Endodermal cell (in vitro differentiated cells): Measurements from ENCODE around the gene GPR3. TPM values are rescaled to one million over a fixed set of nuclear protein-coding genes. Genes with fewer than 3 reads are reported as not detected.

Experiments
- DNase-seq: peaks from one replicate; pipeline ENCODE4 v3.0.0-alpha.2; 2017
- H3K27ac ChIP-seq: 2 replicates; pipeline ENCODE4 v1.5.1; 2013; ENCODE audit warnings: mild to moderate bottlenecking, low read depth, low read length, moderate library complexity
- H3K27me3 ChIP-seq: 2 replicates; pipeline ENCODE4 v1.6.1; 2013; ENCODE audit warnings: mild to moderate bottlenecking, low read length, moderate library complexity; ENCODE audit not compliant: insufficient read depth, control insufficient read depth, poor library complexity, severe bottlenecking
- H3K36me3 ChIP-seq: 2 replicates; pipeline ENCODE4 v1.7.0; 2013; ENCODE audit warnings: mild to moderate bottlenecking, low read length, moderate library complexity; ENCODE audit not compliant: control insufficient read depth, insufficient read depth
- H3K4me1 ChIP-seq: one replicate; pipeline ENCODE4 v1.7.0; 2013; ENCODE audit warnings: low read length; ENCODE audit not compliant: control insufficient read depth, insufficient read depth
- H3K4me3 ChIP-seq: 2 replicates; pipeline ENCODE4 v1.5.1; 2013; ENCODE audit warnings: mild to moderate bottlenecking, low read length, moderate library complexity
- H3K9ac ChIP-seq: 2 replicates; pipeline ENCODE4 v1.6.1; 2013; ENCODE audit warnings: mild to moderate bottlenecking, low read length, moderate library complexity; ENCODE audit not compliant: poor library complexity, severe bottlenecking; ENCODE audit errors: extremely low read depth
- H3K9me3 ChIP-seq: 2 replicates; pipeline ENCODE4 v1.6.1; 2013; ENCODE audit warnings: mild to moderate bottlenecking, low read length, moderate library complexity; ENCODE audit not compliant: control insufficient read depth
- H3K27ac Mint-ChIP-seq: 2 replicates; pipeline ENCODE4 v1.8.0; 2020; ENCODE audit warnings: mixed read lengths
- H3K27me3 Mint-ChIP-seq: 2 replicates; pipeline ENCODE4 v1.8.0; 2021; ENCODE audit warnings: mild to moderate bottlenecking, mixed read lengths; ENCODE audit not compliant: insufficient read depth
- H3K36me3 Mint-ChIP-seq: 2 replicates; pipeline ENCODE4 v1.8.0; 2020; ENCODE audit warnings: low read depth, mixed read lengths
- H3K4me1 Mint-ChIP-seq: 2 replicates; pipeline ENCODE4 v1.8.0; 2020; ENCODE audit warnings: mixed read lengths
- H3K4me3 Mint-ChIP-seq: 2 replicates; pipeline ENCODE4 v1.8.0; 2020; ENCODE audit warnings: mild to moderate bottlenecking, moderate library complexity, mixed read lengths
- H3K9me3 Mint-ChIP-seq: 2 replicates; pipeline ENCODE4 v1.8.0; 2020; ENCODE audit warnings: mild to moderate bottlenecking, mixed read lengths
- CTCF ChIP-seq: fragments of 200-600 bp; sonication (generic); conservative IDR thresholded peaks from 2 replicates; pipeline ENCODE4 v1.5.0; 2021; ENCODE audit warnings: antibody characterized with exemption, mild to moderate bottlenecking
- WGBS, 2 experiments: methylation state at CpG; one replicate each; pipeline versions ENCODE4 v1.1.5 to v1.1.7; 2013; ENCODE audit warnings: missing lambda C conversion rate in 2 of 2, mixed read lengths in 1 of 2; ENCODE audit not compliant: insufficient coverage in 1 of 2, insufficient read length in 1 of 2; 5-methylcytosine and 5-hydroxymethylcytosine counted together
- total RNA-seq, 2 donors: library from RNA; stranded (reverse); fragmentation: NEBNext Ultra II Directional in 1 of 2; extraction: Animal tissue kit (Norgen Biotek cat#: 25700) in 1 of 2; gene quantifications; 2 replicates in 1 of 2; 3 replicates in 1 of 2; pipeline ENCODE4 v1.2.1, GENCODE V29; 2021

GPR3 gene
- total RNA-seq, 2 donors from 2014 or later = 3.5 to 4.1 TPM

GRCh38 chr1:27397110-27397509 is 4.7 kb downstream of the GPR3 start:
- H3K36me3 Mint-ChIP-seq = no peaks in the 10 kb centered on the region
- peak overlapping the region; percentile 30 for H3K27ac Mint-ChIP-seq
- peak; percentile 49 for DNase-seq

GRCh38 chr1:27397749-27398148 is 5.3 kb downstream of the GPR3 start:
- Histone ChIP-seq H3K9me3 (no peaks in the 10 kb centered on the region), H3K9ac (no peak overlapping the region), H3K27me3 (no peaks in the 10 kb centered on the region), H3K36me3 (no peaks in the 10 kb centered on the region), H3K27ac (no peak overlapping the region), H3K4me1 (peaks cover 14% of the 10 kb centered on the region), H3K4me3 (no peak overlapping the region)
- DNase-seq = peak; percentile 68
- H3K27me3 Mint-ChIP-seq = no peaks in the 10 kb centered on the region
- no peaks in the 10 kb centered on the region for H3K36me3 Mint-ChIP-seq
- H3K27ac Mint-ChIP-seq = peak overlapping the region; percentile 48
- no peak for TF ChIP-seq CTCF
- no peak overlapping the region for H3K4me3 Mint-ChIP-seq
- WGBS, 2 experiments = 77 to 83% methylated on average over 1 to 7 of the region's 7 CpGs
- peaks cover 36% of the 10 kb centered on the region for H3K4me1 Mint-ChIP-seq
- no peaks in the 10 kb centered on the region for H3K9me3 Mint-ChIP-seq

More at GRCh38 chr1:27397110-27397509, 4.7 kb downstream of the GPR3 start:
- Histone ChIP-seq H3K9me3 (no peaks in the 10 kb centered on the region), H3K27ac (no peak overlapping the region), H3K4me3 (no peak overlapping the region), H3K27me3 (no peaks in the 10 kb centered on the region), H3K9ac (no peak overlapping the region), H3K36me3 (no peaks in the 10 kb centered on the region), H3K4me1 (peaks cover 14% of the 10 kb centered on the region)
- Mint-ChIP-seq H3K9me3 (no peaks in the 10 kb centered on the region), H3K4me3 (no peak overlapping the region), H3K27me3 (no peaks in the 10 kb centered on the region), H3K4me1 (peaks cover 34% of the 10 kb centered on the region)
- 92% methylated on average over 2 to 3 of the region's 3 CpGs for WGBS, 2 experiments
- no peak for TF ChIP-seq CTCF

GRCh38 chr1:27398405-27399149 is 6.2 kb downstream of the GPR3 start:
- peak; percentile 63 for DNase-seq
- Mint-ChIP-seq H3K36me3 (no peaks in the 10 kb centered on the region), H3K9me3 (no peaks in the 10 kb centered on the region), H3K4me3 (peak overlapping the region; percentile 1), H3K27me3 (no peaks in the 10 kb centered on the region), H3K27ac (peak overlapping the region; percentile 66), H3K4me1 (peaks cover 43% of the 10 kb centered on the region)
- H3K4me1 ChIP-seq = peaks cover 14% of the 10 kb centered on the region
- no peak overlapping the region for H3K4me3 ChIP-seq
- TF ChIP-seq CTCF = no peak
- H3K27me3 ChIP-seq = no peaks in the 10 kb centered on the region
- 89 to 91% methylated on average over 3 to 4 of the region's 4 CpGs for WGBS, 2 experiments
- no peaks in the 10 kb centered on the region for H3K36me3 ChIP-seq
- peak overlapping the region; percentile 59 for H3K27ac ChIP-seq
- H3K9ac ChIP-seq = no peak overlapping the region
- no peaks in the 10 kb centered on the region for H3K9me3 ChIP-seq
